ENCODE data around the gene BRME1. TPM values are rescaled to one million over a fixed set of nuclear protein-coding genes. Genes with fewer than 3 reads are reported as not detected.

Gene BRME1
- total RNA-seq, result 1 to 10 TPM; 6.3 to 8.0 TPM

DNA sequence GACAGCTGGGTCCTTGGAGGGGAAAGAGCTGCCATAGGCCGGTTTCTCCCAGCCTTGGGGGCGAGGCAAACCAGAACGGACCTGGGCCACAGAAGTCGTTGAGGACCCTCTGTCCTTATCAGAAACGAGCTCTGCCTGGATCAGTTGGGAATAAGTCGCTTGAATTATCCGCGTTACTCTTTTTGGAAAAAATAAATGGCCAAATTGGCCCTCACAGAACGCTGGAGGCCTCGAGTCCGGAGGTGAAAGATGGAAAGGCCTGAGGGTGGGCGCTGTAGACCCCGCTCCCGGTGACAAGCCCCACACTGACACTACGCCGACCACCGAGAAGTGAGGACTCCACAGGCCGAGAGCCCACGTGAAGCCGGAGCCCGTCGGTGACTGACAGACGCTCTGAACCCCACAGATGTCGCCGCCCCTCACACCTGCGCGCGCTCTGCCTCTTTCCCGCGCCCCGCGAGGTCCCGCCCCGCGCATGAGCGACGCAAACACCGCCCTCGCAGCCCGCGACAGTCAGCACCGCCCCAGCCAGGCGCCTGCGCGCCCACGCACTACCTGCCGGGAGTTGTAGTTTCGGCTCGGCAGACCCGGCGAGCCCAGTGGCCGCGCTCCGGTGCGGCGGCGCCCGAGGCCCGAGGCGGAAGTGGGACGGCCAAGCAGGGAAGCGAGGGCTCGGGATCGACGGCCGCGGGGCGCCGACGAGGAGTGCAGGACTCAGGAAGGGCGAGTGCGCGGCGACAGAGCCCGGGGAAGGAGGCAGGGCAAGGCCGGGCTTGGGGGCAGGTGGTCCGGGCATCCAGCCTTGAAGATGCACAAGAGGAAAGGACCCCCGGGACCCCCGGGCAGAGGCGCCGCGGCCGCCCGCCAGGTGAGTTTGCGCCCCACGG, at the start of gene BRME1, which contains the start of gene CC2D1A:
Gene BRME1 (minus strand): TSS at position 484 of the 887 bp plus-strand sequence. CDS start 1,225 bp downstream, outside the sequence.
Gene CC2D1A (plus strand): TSS at position 568 of the 887 bp plus-strand sequence. CDS start 241 bp downstream, at position 809.
- Mint-ChIP-seq H3K4me3 (peak within 1 kb of the TSS; percentile 84), H3K36me3 (ENCODE audit: low read depth) (peaks cover 7% of the 10 kb centered on the region), H3K27me3 (no peaks in the 10 kb centered on the region), H3K9me3 (no peaks in the 10 kb centered on the region), H3K27ac (peak within 1 kb of the TSS; percentile 89), H3K4me1 (peaks cover 34% of the 10 kb centered on the region)
- CTCF ChIA-PET, result interaction anchor here (0.7 to 1.5 kb wide), 4 partner anchors 9 to 230 kb away, joined by 3 to 4 read pairs (median 3); partner anchors contain the start of genes ASF1B and DCAF15
- POLR2A ChIA-PET, result interaction anchor here (0.5 kb wide), 1 partner anchor 44 kb away, joined by 4 read pairs; no protein-coding TSS in a partner anchor
- peak; percentile 95 for DNase-seq

DNA sequence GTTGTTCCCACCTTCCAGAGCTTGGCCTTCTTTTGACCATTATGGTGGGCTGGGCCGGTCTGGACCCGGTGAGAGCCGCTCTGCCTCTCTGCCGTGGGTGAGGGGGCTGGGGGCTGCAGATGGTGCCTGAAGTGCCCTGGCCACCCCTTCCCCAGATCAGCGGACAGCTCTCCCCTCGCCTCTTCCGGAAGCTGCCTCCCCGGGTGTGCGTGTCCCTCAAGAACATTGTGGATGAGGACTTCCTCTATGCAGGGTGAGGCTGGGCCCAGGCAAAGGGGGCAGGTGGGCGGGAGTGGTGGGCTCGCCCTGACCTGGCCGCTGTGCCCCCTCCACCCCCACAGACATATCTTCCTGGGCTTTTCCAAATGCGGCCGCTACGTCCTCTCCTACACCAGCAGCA, 48.3 kb upstream of the BRME1 start:
- CTCF ChIA-PET, result interaction anchor here (1.1 to 1.7 kb wide), 2 partner anchors 21 to 118 kb away, joined by 3 to 4 read pairs; partner anchors contain the start of gene MISP3
- H3K27me3 Mint-ChIP-seq, result no peaks in the 10 kb centered on the region
- H3K36me3 Mint-ChIP-seq (ENCODE audit: low read depth), result peaks cover 19% of the 10 kb centered on the region
- H3K27ac Mint-ChIP-seq, result no peak overlapping the region
- H3K4me1 Mint-ChIP-seq, result peaks cover 20% of the 10 kb centered on the region
- POLR2A ChIA-PET, result interaction anchor here (0.7 kb wide), 1 partner anchor 182 kb away, joined by 3 read pairs; the partner anchor contains the start of gene ASF1B
- peak overlapping the region; percentile 98 for H3K4me3 Mint-ChIP-seq
- H3K9me3 Mint-ChIP-seq, result no peaks in the 10 kb centered on the region
- no peak for DNase-seq

DNA sequence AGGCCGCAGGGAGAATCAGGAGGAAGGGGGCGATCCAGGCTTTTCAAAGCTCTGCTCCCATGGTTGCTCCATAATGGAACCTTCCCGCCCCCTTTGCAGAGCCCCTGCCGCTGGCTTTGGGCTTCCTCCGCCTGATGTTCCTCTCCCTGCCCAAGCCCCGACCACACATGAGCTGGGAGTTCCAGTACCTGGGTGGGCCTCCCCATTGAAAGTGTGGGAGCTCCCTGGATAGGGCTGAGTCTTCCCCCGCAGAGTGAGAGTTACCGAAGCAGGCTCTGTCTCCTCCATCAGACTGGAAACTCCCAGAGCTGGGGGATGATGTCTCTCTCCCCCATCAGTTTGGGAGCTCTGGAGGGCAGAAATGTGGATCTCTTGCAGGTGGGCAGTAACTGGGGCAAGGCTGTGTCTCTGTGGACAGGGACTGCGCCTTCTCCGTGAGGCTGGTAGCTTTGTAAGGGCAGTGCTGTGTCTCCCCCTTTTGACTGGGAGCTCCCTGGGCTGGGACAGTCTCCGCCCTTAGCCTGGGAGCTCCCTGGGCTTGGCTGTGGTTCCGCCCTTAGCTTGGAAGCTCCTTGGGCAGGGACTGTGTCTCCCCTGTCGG, 47.1 kb upstream of the BRME1 start:
- H3K9me3 Mint-ChIP-seq, result no peaks in the 10 kb centered on the region
- no peaks in the 10 kb centered on the region for H3K27me3 Mint-ChIP-seq
- peaks cover 16% of the 10 kb centered on the region for H3K36me3 Mint-ChIP-seq (ENCODE audit: low read depth)
- peak overlapping the region; percentile 98 for H3K4me3 Mint-ChIP-seq
- no peak for DNase-seq
- CTCF ChIA-PET, result interaction anchor here (0.6 to 2.3 kb wide), 8 partner anchors 9 to 141 kb away, joined by 3 to 7 read pairs (median 4); partner anchors contain the start of genes IL27RA and MISP3
- peaks cover 20% of the 10 kb centered on the region for H3K4me1 Mint-ChIP-seq
- POLR2A ChIA-PET, result no interaction called here
- H3K27ac Mint-ChIP-seq, result peak overlapping the region; percentile 88

- peak; percentile 100 for DNase-seq
- peaks cover 16% of the 10 kb centered on the region for H3K36me3 Mint-ChIP-seq (ENCODE audit: low read depth)
- no peaks in the 10 kb centered on the region for H3K27me3 Mint-ChIP-seq
- no peaks in the 10 kb centered on the region for H3K9me3 Mint-ChIP-seq
- ChIA-PET CTCF (interaction anchor here (0.6 to 2.3 kb wide), 6 partner anchors 10 to 122 kb away, joined by 3 to 7 read pairs (median 4); partner anchors contain the start of gene IL27RA), POLR2A (no interaction called here)
- peak within 1 kb of the TSS; percentile 98 for H3K4me3 Mint-ChIP-seq
- H3K27ac Mint-ChIP-seq, result peak within 1 kb of the TSS; percentile 96
- H3K4me1 Mint-ChIP-seq, result peaks cover 20% of the 10 kb centered on the region
Observed at GRCh38 chr19:13952154-13952930, 46.4 kb upstream of the BRME1 start, which contains the start of gene DCAF15. DCAF15 (plus strand) TSS chr19:13952509; CDS start chr19:13952513, 4 bp downstream.

- DNase-seq, result no peak
- ChIA-PET CTCF (interaction anchor here (0.6 to 2.3 kb wide), 5 partner anchors 10 to 122 kb away, joined by 3 to 7 read pairs (median 4); partner anchors contain the start of gene IL27RA), POLR2A (no interaction called here)
- H3K9me3 Mint-ChIP-seq, result no peaks in the 10 kb centered on the region
- H3K4me3 Mint-ChIP-seq, result peak overlapping the region; percentile 98
- peaks cover 20% of the 10 kb centered on the region for H3K4me1 Mint-ChIP-seq
- H3K27me3 Mint-ChIP-seq, result no peaks in the 10 kb centered on the region
- H3K36me3 Mint-ChIP-seq (ENCODE audit: low read depth), result peaks cover 14% of the 10 kb centered on the region
- H3K27ac Mint-ChIP-seq, result peak overlapping the region; percentile 96
Observed at GRCh38 chr19:13951799-13952153, 45.9 kb upstream of the BRME1 start.

- Mint-ChIP-seq H3K27ac (no peak overlapping the region), H3K36me3 (ENCODE audit: low read depth) (peaks cover 8% of the 10 kb centered on the region), H3K4me3 (no peak overlapping the region), H3K27me3 (no peaks in the 10 kb centered on the region), H3K4me1 (peaks cover 20% of the 10 kb centered on the region), H3K9me3 (no peaks in the 10 kb centered on the region)
- ChIA-PET POLR2A (no interaction called here), CTCF (no interaction called here)
- DNase-seq, result no peak
Observed at GRCh38 chr19:13951043-13951442, 45.1 kb upstream of the BRME1 start.

DNA sequence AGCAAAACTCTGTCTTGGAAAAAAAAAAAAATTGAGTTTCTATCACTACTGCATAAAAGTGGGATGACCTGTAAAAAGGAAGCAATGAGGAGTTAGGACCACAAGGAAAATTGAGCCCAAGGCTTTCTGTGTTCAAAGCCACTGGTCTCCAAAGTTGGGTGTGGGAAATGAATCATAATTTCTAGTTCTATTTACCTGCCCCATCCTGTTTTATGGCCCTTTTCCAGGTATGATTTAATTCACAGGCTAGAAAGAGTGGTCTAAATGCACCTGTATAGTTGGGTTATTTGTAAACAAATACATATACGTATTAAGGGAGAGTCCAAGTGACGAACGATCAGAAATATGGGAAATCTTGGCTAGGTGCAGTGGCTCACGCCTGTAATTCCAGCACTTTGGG, 40.5 kb upstream of the BRME1 start:
- CTCF ChIA-PET, result interaction anchor here (0.6 kb wide), 1 partner anchor 13 kb away, joined by 3 read pairs; no protein-coding TSS in a partner anchor
- H3K9me3 Mint-ChIP-seq, result no peaks in the 10 kb centered on the region
- H3K4me1 Mint-ChIP-seq, result no peaks in the 10 kb centered on the region
- no peaks in the 10 kb centered on the region for H3K27me3 Mint-ChIP-seq
- DNase-seq, result no peak
- POLR2A ChIA-PET, result no interaction called here
- no peaks in the 10 kb centered on the region for H3K36me3 Mint-ChIP-seq (ENCODE audit: low read depth)
- H3K4me3 Mint-ChIP-seq, result no peak overlapping the region
- no peak overlapping the region for H3K27ac Mint-ChIP-seq

GRCh38 chr19:13942023-13942684, 36.2 kb upstream of the BRME1 start:
- no peaks in the 10 kb centered on the region for H3K36me3 Mint-ChIP-seq (ENCODE audit: low read depth)
- H3K27ac Mint-ChIP-seq, result no peak overlapping the region
- no peaks in the 10 kb centered on the region for H3K4me1 Mint-ChIP-seq
- ChIA-PET CTCF (interaction anchor here (1.9 kb wide), 1 partner anchor 89 kb away, joined by 5 read pairs; the partner anchor contains the start of gene IL27RA), POLR2A (no interaction called here)
- DNase-seq, result no peak
- no peak overlapping the region for H3K4me3 Mint-ChIP-seq
- peaks cover 7% of the 10 kb centered on the region for H3K27me3 Mint-ChIP-seq
- H3K9me3 Mint-ChIP-seq, result no peaks in the 10 kb centered on the region

DNA sequence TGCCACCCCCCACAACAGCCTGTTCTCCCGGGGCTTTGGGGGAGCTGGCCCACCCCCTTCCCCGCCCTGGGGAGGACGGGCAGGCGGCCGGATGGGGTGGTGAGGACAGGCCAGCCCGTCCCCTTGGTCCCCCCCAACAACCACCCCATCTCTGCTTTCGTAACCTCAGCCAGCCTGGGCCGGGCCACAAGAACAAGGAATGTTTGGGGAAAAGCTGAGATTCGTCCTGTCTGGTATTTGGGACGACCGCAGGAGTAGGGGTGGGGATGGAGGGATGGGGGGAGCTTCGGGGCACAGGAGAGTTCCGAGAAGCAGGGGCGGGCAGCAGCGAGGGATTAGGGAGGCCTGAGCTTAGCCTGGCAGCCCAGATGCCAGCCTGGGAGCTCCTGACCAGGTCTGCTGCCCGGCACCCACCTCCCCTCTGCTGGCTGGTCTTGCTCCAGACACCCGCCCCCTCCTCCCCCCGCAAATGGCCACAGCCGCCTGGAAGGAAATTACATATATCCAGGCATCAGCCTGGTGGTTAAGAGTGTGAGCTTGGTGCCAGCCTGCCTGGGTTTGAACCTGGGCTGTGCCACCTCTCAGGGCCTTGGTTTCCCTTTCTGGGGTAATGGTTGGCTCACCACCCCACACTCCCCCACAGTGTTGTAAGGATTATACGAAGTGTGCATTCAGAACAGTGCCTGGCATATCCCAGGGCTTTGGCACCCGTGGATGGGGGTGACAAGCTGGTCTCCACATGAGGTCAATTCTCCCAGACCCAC, 32.6 kb upstream of the BRME1 start, which contains the start of gene PODNL1:
Gene PODNL1 (minus strand): TSS at position 117 of the 764 bp plus-strand sequence. CDS start 236 bp downstream, outside the sequence.
- no peaks in the 10 kb centered on the region for H3K9me3 Mint-ChIP-seq
- no peak within 1 kb of the TSS for H3K27ac Mint-ChIP-seq
- no peak within 1 kb of the TSS for H3K4me3 Mint-ChIP-seq
- peaks cover 7% of the 10 kb centered on the region for H3K27me3 Mint-ChIP-seq
- ChIA-PET POLR2A (no interaction called here), CTCF (interaction anchor here (0.9 to 1.4 kb wide), 4 partner anchors 11 to 198 kb away, joined by 3 to 4 read pairs (median 3); partner anchors contain the start of gene ASF1B)
- H3K4me1 Mint-ChIP-seq, result no peaks in the 10 kb centered on the region
- H3K36me3 Mint-ChIP-seq (ENCODE audit: low read depth), result no peaks in the 10 kb centered on the region
- no peak for DNase-seq

DNA sequence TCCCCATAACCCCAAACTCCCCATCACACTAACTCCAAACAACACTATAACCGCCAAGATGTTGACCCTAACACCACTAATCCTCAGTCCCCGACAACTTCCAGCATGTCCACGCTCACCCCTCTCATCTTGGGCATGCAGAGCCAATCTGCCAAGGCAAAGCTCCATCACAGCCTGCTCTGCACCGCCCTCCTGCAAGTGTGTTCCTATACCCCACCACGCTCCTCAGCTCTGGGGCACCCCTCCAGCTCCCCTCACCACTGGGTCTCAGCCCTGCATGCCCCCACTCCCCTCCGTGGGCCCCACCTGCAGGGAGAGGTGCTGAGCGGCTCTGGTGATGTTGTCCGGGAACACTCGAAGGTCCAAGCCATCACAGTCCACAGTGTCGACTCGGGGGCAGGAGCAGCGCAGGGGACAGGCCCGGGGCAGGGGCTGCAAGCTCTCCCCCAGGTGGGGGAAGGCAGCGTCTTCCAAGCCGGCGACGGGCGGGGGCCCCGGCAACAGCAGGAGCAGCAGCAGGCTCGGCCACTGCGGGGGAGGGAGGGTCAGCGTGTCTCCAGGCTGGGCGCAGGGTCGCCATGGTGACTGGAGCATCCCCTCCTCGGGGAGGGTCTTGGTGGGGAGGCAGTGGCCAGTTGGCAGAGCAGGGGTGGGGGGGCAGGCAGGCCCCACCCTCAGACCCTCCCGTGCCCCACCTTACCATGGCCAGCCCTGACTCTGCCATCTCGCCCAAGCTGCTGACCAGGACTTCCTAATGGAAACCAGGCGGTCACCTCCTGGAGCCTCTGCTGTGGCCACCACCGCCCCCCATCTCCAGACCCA, 31.8 kb upstream of the BRME1 start:
- Mint-ChIP-seq H3K4me3 (no peak overlapping the region), H3K27me3 (peaks cover 7% of the 10 kb centered on the region), H3K9me3 (no peaks in the 10 kb centered on the region), H3K36me3 (ENCODE audit: low read depth) (no peaks in the 10 kb centered on the region), H3K27ac (no peak overlapping the region), H3K4me1 (no peaks in the 10 kb centered on the region)
- no peak for DNase-seq
- POLR2A ChIA-PET, result no interaction called here
- CTCF ChIA-PET, result interaction anchor here (0.9 kb wide), 1 partner anchor 16 kb away, joined by 4 read pairs; no protein-coding TSS in a partner anchor
